ENCODE measurements around the gene TRAPPC2.

The TRAPPC2 gene

GRCh38 chrX:13759152-13759718 lies 24.8 kb upstream of the TRAPPC2 start:
- Histone ChIP-seq H3K27me3 (ENCODE audit: low read depth) (no peaks in the 10 kb centered on the region), H3K4me1 (peaks cover 49% of the 10 kb centered on the region), H3K9me3 (no peaks in the 10 kb centered on the region), H3K36me3 (replicated peaks) (peaks cover 36% of the 10 kb centered on the region), H3K4me3 (no peak overlapping the region)
- no peak for DNase-seq (ENCODE audit: low spot score in 2 of 2)
- in situ Hi-C loops (cut with MboI; ENCODE audit: low sequenced_read_pairs) = no loop called here

GRCh38 chrX:13756381-13756780 lies 22.0 kb upstream of the TRAPPC2 start:
- Histone ChIP-seq H3K9me3 (no peaks in the 10 kb centered on the region), H3K4me3 (no peak overlapping the region), H3K4me1 (peaks cover 33% of the 10 kb centered on the region), H3K36me3 (replicated peaks) (peaks cover 37% of the 10 kb centered on the region), H3K27me3 (ENCODE audit: low read depth) (no peaks in the 10 kb centered on the region)
- in situ Hi-C loops (cut with MboI; ENCODE audit: low sequenced_read_pairs) = no loop called here
- peak; percentile 50 to 98 for DNase-seq (ENCODE audit: low spot score in 2 of 2)

- no peak for DNase-seq (ENCODE audit: low spot score in 2 of 2)
- no peaks in the 10 kb centered on the region for H3K27me3 ChIP-seq (ENCODE audit: low read depth)
- in situ Hi-C loops (cut with MboI; ENCODE audit: low sequenced_read_pairs) = no loop called here
- no peaks in the 10 kb centered on the region for H3K9me3 ChIP-seq
- H3K4me3 ChIP-seq = no peak overlapping the region
- H3K4me1 ChIP-seq = peaks cover 31% of the 10 kb centered on the region
- peaks cover 43% of the 10 kb centered on the region for H3K36me3 ChIP-seq (replicated peaks)
These were observed 20.8 kb upstream of the TRAPPC2 start for GRCh38 chrX:13755254-13755653.

- no peak overlapping the region for H3K4me3 ChIP-seq
- H3K9me3 ChIP-seq = no peaks in the 10 kb centered on the region
- in situ Hi-C loops (cut with MboI; ENCODE audit: low sequenced_read_pairs) = no loop called here
- DNase-seq (ENCODE audit: low spot score in 2 of 2) = no peak
- peaks cover 40% of the 10 kb centered on the region for H3K36me3 ChIP-seq (replicated peaks)
- no peaks in the 10 kb centered on the region for H3K27me3 ChIP-seq (ENCODE audit: low read depth)
- peaks cover 31% of the 10 kb centered on the region for H3K4me1 ChIP-seq
These were observed 20.3 kb upstream of the TRAPPC2 start for GRCh38 chrX:13754765-13755164.

GRCh38 chrX:13752646-13753045 lies 18.2 kb upstream of the TRAPPC2 start:
- Histone ChIP-seq H3K27me3 (ENCODE audit: low read depth) (no peaks in the 10 kb centered on the region), H3K4me3 (no peak overlapping the region), H3K9me3 (no peaks in the 10 kb centered on the region), H3K4me1 (peaks cover 24% of the 10 kb centered on the region), H3K36me3 (replicated peaks) (peaks cover 32% of the 10 kb centered on the region)
- in situ Hi-C loops (cut with MboI; ENCODE audit: low sequenced_read_pairs) = no loop called here
- no peak for DNase-seq (ENCODE audit: low spot score in 2 of 2)

GRCh38 chrX:13752141-13752540 lies 17.7 kb upstream of the TRAPPC2 start:
- no peak for DNase-seq (ENCODE audit: low spot score in 2 of 2)
- Histone ChIP-seq H3K4me3 (no peak overlapping the region), H3K27me3 (ENCODE audit: low read depth) (no peaks in the 10 kb centered on the region), H3K9me3 (no peaks in the 10 kb centered on the region), H3K4me1 (peaks cover 19% of the 10 kb centered on the region), H3K36me3 (replicated peaks) (peaks cover 35% of the 10 kb centered on the region)
- in situ Hi-C loops (cut with MboI; ENCODE audit: low sequenced_read_pairs) = no loop called here

GRCh38 chrX:13750812-13751211 lies 16.4 kb upstream of the TRAPPC2 start:
- H3K27me3 ChIP-seq (ENCODE audit: low read depth) = no peaks in the 10 kb centered on the region
- no peak overlapping the region for H3K4me3 ChIP-seq
- no peaks in the 10 kb centered on the region for H3K9me3 ChIP-seq
- peaks cover 46% of the 10 kb centered on the region for H3K36me3 ChIP-seq (replicated peaks)
- no peak for DNase-seq (ENCODE audit: low spot score in 2 of 2)
- in situ Hi-C loops (cut with MboI; ENCODE audit: low sequenced_read_pairs) = no loop called here
- H3K4me1 ChIP-seq = peaks cover 8% of the 10 kb centered on the region

GRCh38 chrX:13750204-13750603 lies 15.8 kb upstream of the TRAPPC2 start:
- in situ Hi-C loops (cut with MboI; ENCODE audit: low sequenced_read_pairs) = no loop called here
- peak; percentile 36 to 51 for DNase-seq (ENCODE audit: low spot score in 2 of 2)
- H3K4me1 ChIP-seq = peaks cover 3% of the 10 kb centered on the region; the same call in 1 of the 2 replicates

GRCh38 chrX:13748486-13748885 lies 14.1 kb upstream of the TRAPPC2 start:
- Histone ChIP-seq H3K4me3 (no peak overlapping the region), H3K36me3 (replicated peaks) (peaks cover 49% of the 10 kb centered on the region), H3K4me1 (no peaks in the 10 kb centered on the region), H3K27me3 (ENCODE audit: low read depth) (no peaks in the 10 kb centered on the region), H3K9me3 (no peaks in the 10 kb centered on the region)
- in situ Hi-C loops (cut with MboI; ENCODE audit: low sequenced_read_pairs) = loop anchor here (10.0 kb wide), 3 partner anchors 94 to 286 kb away; partner anchors contain the start of gene TCEANC
- no peak for DNase-seq (ENCODE audit: low spot score in 2 of 2)

More at GRCh38 chrX:13750204-13750603, 15.8 kb upstream of the TRAPPC2 start:
- no peaks in the 10 kb centered on the region for H3K9me3 ChIP-seq
- no peak overlapping the region for H3K4me3 ChIP-seq
- H3K27me3 ChIP-seq (ENCODE audit: low read depth) = no peaks in the 10 kb centered on the region
- H3K36me3 ChIP-seq (replicated peaks) = peaks cover 51% of the 10 kb centered on the region

GRCh38 chrX:13747836-13748235 lies 13.4 kb upstream of the TRAPPC2 start:
- H3K4me3 ChIP-seq = no peak overlapping the region
- H3K36me3 ChIP-seq (replicated peaks) = peaks cover 44% of the 10 kb centered on the region
- H3K4me1 ChIP-seq = peaks cover 2% of the 10 kb centered on the region; the same call in 1 of the 2 replicates
- no peaks in the 10 kb centered on the region for H3K27me3 ChIP-seq (ENCODE audit: low read depth)
- no peaks in the 10 kb centered on the region for H3K9me3 ChIP-seq
- in situ Hi-C loops (cut with MboI; ENCODE audit: low sequenced_read_pairs) = loop anchor here (10.0 kb wide), 3 partner anchors 93 to 287 kb away; partner anchors contain the start of gene TCEANC
- DNase-seq (ENCODE audit: low spot score in 2 of 2) = peak; percentile 29 to 55

- Histone ChIP-seq H3K9me3 (no peaks in the 10 kb centered on the region), H3K4me1 (peaks cover 11% of the 10 kb centered on the region; the same call in 1 of the 2 replicates), H3K36me3 (replicated peaks) (peaks cover 27% of the 10 kb centered on the region), H3K4me3 (no peak overlapping the region), H3K27me3 (ENCODE audit: low read depth) (no peaks in the 10 kb centered on the region)
- DNase-seq (ENCODE audit: low spot score in 2 of 2) = no peak
- in situ Hi-C loops (cut with MboI; ENCODE audit: low sequenced_read_pairs) = loop anchor here (10.0 kb wide), 3 partner anchors 88 to 292 kb away; partner anchors contain the start of gene TCEANC
These were observed 8.2 kb upstream of the TRAPPC2 start for GRCh38 chrX:13742397-13743176.

GRCh38 chrX:13741695-13742094 lies 7.3 kb upstream of the TRAPPC2 start:
- Histone ChIP-seq H3K36me3 (replicated peaks) (peaks cover 22% of the 10 kb centered on the region), H3K27me3 (ENCODE audit: low read depth) (no peaks in the 10 kb centered on the region), H3K9me3 (no peaks in the 10 kb centered on the region), H3K4me3 (no peak overlapping the region), H3K4me1 (peaks cover 11% of the 10 kb centered on the region; the same call in 1 of the 2 replicates)
- no peak for DNase-seq (ENCODE audit: low spot score in 2 of 2)
- in situ Hi-C loops (cut with MboI; ENCODE audit: low sequenced_read_pairs) = loop anchor here (10.0 kb wide), 3 partner anchors 87 to 293 kb away; partner anchors contain the start of gene TCEANC

- Histone ChIP-seq H3K27me3 (ENCODE audit: low read depth) (no peaks in the 10 kb centered on the region), H3K4me1 (peaks cover 10% of the 10 kb centered on the region), H3K9me3 (no peaks in the 10 kb centered on the region), H3K36me3 (replicated peaks) (peaks cover 36% of the 10 kb centered on the region), H3K4me3 (peak overlapping the region; percentile 94)
- DNase-seq (ENCODE audit: low spot score in 2 of 2) = no peak
- in situ Hi-C loops (cut with MboI; ENCODE audit: low sequenced_read_pairs) = no loop called here
These were observed 914 bp downstream of the TRAPPC2 start for GRCh38 chrX:13733506-13733905.
